Measurements from ENCODE around the gene PPM1E.
"Not testable (repeated sequence)": the region's sequence is repeated elsewhere in the genome, so short reads cannot be mapped to it uniquely, and the experiment has no call there.

The PPM1E gene

DNA sequence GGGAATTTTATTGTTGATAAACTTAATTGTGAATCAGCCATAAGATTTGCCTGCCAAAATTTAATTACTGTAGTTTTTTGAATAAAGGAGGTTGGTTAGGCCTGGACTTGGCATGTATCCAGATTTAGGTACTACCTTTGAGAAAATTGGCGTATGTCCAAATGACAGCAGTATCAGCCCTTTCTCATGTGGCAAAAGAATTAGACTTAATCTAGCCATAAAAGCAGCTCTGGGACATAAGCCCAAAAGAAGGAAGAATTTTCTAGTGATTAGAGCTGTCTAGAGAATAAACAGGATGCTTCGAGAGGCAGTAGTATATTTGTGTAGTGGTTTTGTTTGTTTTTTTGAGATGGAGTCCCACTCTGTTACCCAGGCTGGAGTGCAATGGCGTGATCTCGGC is 27.7 kb downstream of the PPM1E start:
- DNase-seq = peak; percentile 81

GRCh38 chr17:58785097-58785496 is 29.4 kb downstream of the PPM1E start:
- no peak for DNase-seq

- no peak for DNase-seq
Observed at GRCh38 chr17:58786586-58787295, 31.1 kb downstream of the PPM1E start.

- no peak for DNase-seq
Observed at GRCh38 chr17:58788199-58788598, 32.5 kb downstream of the PPM1E start.

GRCh38 chr17:58789160-58789559 is 33.5 kb downstream of the PPM1E start:
- no peak for DNase-seq

GRCh38 chr17:58789831-58790230 is 34.2 kb downstream of the PPM1E start:
- DNase-seq = no peak

DNA sequence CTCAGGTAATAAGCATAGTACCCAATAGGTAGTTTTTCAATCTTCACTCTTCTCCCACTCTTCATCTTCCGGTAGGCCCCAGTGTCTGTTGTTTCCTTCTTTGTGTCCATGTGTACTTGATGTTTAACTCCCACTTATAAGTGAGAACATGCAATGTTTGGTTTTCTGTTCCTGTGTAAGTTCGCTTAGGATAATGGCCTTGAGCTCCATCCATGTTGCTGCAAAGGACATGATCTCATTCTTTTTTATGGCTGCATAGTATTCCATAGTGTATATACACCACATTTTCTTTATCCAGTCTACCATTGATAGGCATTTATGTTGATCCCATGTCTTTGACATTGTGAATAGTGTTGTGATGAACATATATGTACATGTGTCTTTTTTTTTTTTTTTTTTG is 38.9 kb downstream of the PPM1E start:
- not testable (repeated sequence) for DNase-seq

DNA sequence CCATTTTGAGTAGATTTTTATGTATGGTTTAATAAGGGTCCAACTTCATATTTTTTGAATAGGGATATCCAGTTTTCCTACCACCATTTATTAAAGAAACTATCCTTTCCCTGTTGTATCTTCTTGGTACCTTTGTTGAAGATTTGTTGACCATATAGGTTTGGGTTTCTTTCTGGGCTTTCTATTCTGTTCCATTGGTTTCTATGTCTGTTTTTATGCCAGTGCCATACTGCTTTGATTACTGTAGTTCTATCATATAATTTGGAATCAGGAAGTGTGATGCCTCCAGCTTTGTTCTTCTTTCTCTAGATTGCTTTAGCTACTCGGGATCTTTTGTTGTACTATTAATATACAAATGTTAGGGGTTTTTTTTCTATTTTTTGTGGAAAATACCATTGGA is 46.5 kb downstream of the PPM1E start:
- no peak for DNase-seq

GRCh38 chr17:58806046-58806445 is 50.4 kb downstream of the PPM1E start:
- DNase-seq = no peak

- DNase-seq = no peak
Observed at GRCh38 chr17:58808609-58809563, 53.2 kb downstream of the PPM1E start.

DNA sequence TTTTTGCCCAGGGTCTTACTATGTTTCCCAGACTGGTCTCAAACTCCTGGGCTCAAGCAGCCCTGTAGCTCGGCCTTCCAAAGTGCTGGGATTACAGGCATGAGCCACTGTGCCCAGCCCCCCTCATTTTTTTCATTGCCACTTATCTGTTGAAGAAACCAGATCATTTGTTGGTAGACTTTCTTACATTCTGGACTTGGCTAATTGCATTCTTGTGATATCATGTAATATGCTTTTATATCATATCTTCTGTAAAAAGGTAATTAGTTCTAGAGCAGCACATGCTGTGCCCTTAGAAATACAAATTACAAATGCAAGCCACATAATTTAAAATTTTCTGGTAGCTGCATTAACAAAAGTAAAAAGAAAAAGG is 53.9 kb downstream of the PPM1E start:
- no peak for DNase-seq

- no peak for DNase-seq
Observed at GRCh38 chr17:58811290-58811689, 55.6 kb downstream of the PPM1E start.

- DNase-seq = no peak
Observed at GRCh38 chr17:58813712-58814111, 58.1 kb downstream of the PPM1E start.

- no peak for DNase-seq
Observed at GRCh38 chr17:58818654-58819053, 63.0 kb downstream of the PPM1E start.

DNA sequence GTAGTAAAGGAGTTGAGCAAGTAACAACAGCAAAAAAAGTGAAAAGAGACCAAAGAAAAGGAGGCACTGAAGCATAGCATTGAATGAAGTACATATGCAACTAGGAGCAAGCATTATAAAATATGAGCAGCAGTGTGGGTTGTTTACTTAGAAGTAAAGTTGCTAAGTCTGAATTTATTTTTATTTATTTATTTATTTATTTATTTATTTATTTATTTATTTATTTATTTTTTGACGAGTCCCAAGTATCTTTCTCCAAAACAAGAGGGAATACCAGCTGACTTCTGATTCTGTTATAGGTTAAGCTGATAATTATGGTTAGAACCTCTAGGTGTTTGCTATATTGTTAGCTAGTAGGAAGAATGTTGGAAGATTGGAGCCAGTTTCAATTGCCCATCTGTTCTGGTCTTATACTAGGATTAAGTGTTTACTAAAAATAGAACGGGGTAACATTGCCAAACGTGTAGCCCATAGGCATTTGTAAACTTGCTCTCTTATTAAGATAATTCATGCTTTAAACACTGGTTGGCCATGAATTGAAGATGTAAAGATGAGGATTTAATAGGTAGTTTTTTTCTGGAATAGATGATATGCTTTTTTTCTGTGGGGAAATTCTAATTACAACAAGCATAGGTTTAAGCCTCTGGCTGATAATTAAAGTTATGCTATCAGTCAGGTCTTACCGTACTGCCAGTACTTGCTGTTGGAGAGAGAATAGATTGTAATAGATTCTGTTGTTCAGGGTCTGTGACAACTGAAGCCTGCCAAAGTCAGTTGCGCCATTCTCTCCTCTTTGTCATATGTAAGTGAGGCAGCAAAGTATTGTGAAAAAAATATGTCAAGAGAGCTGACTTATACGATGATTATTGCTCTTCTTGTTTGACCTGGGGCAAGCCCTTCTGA is 66.7 kb downstream of the PPM1E start:
- no peak for DNase-seq

DNA sequence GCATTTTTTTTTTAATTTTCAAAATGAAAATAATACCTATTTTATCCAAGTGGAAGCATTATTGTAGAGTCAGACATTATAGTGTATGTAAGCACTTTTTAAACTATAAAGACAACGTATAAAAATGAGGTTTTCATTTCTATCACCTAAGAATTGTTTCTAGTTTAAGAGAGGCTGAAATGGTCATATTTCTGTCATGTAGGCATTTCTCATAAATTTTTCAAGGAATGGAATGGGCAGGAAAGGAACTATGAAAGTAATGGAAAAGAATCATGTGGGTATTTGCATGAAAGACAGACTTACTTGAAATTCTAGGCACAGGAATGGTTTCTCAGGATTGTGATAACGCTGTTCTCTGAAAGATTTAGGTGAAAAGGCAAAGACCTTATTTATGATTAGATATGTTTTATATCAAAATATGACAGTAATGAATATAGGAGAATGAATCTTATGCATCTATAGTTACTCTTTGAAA is 67.4 kb downstream of the PPM1E start:
- DNase-seq = no peak

- DNase-seq = no peak
Observed at GRCh38 chr17:58829172-58829637, 73.6 kb downstream of the PPM1E start.

- DNase-seq = no peak
Observed at GRCh38 chr17:58831780-58832179, 76.1 kb downstream of the PPM1E start.

- DNase-seq = no peak
Observed at GRCh38 chr17:58832514-58832913, 76.9 kb downstream of the PPM1E start.

DNA sequence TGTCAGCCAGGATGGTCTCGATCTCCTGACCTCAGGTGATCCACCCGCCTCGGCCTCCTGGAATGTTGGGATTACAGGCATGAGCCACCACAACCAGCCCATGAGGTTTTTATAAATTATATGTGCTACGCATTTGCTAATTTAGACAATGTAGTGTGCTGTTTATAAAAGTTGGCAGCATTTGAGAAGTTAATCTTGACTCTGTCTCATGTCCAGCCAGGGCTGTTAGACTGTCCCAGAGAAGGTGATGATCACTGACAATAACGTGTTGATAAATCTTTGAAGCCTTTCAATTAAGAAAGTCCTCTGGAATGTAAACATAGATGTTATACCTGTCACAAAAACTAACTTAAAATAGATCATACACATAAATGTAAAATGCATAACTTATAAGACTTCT is 82.0 kb downstream of the PPM1E start:
- no peak for DNase-seq

- DNase-seq = no peak
Observed at GRCh38 chr17:58840820-58841612, 85.4 kb downstream of the PPM1E start.

- not testable (repeated sequence) for DNase-seq
Observed at GRCh38 chr17:58846413-58846812, 90.8 kb downstream of the PPM1E start.

All from NCI-H1048 (cell line).